ENCODE data around the gene NRG2.

DNA sequence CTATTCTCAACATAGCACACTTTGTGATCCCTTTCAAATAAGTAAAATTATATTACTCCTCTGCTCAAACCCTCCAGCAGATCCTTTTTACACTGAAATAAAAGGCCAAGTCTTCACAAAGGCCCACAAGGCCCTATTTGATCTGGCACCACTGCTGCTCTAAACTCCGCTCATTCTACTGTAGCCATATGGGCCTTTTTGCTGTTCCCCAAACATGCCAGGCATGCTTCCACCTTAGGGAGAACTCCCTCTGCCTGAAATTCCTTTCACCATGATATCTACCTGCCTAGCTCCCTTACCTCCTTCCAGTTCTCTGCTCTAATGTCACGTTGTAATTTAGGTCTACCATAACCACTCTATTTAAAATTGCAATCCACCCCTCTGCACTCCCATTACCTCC, 28.3 kb downstream of the NRG2 start:
- TF ChIP-seq, protein P1, sequence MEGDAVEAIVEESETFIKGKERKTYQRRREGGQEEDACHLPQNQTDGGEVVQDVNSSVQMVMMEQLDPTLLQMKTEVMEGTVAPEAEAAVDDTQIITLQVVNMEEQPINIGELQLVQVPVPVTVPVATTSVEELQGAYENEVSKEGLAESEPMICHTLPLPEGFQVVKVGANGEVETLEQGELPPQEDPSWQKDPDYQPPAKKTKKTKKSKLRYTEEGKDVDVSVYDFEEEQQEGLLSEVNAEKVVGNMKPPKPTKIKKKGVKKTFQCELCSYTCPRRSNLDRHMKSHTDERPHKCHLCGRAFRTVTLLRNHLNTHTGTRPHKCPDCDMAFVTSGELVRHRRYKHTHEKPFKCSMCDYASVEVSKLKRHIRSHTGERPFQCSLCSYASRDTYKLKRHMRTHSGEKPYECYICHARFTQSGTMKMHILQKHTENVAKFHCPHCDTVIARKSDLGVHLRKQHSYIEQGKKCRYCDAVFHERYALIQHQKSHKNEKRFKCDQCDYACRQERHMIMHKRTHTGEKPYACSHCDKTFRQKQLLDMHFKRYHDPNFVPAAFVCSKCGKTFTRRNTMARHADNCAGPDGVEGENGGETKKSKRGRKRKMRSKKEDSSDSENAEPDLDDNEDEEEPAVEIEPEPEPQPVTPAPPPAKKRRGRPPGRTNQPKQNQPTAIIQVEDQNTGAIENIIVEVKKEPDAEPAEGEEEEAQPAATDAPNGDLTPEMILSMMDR (IDR thresholded peaks at IDR 0.05) = no peak
- TF ChIP-seq POLR2A (IDR thresholded peaks at IDR 0.05) = no peak
